Epithelial cell of proximal tubule (primary cell): ENCODE results near the gene GUCY1B1. TPM values are rescaled to one million over a fixed set of nuclear protein-coding genes. Genes with fewer than 3 reads are reported as not detected.

ENCODE experiments used
- DNase-seq: peaks from one replicate; pipeline ENCODE4 v3.0.0-alpha.2; 2011; ENCODE audit warnings: low read depth
- H3K4me3 ChIP-seq: 2 replicates; pipeline ENCODE4 v1.5.1; 2011; ENCODE audit warnings: low read depth, mild to moderate bottlenecking, low read length
- CTCF ChIP-seq: conservative IDR thresholded peaks from 2 replicates; pipeline ENCODE4 v1.5.1; 2012; ENCODE audit warnings: low read depth, mild to moderate bottlenecking, low read length
- total RNA-seq: library from RNA; depleted of rRNA; stranded (reverse); fragments of >200 nt; gene quantifications from 2 replicates; pipeline ENCODE4 v1.2.3, GENCODE V29; 2015

Gene GUCY1B1
- total RNA-seq, 1 donor from 2014 or later = 5.9 TPM

- TF ChIP-seq CTCF = no peak
- no peak overlapping the region for H3K4me3 ChIP-seq
- DNase-seq = no peak
Measured at GRCh38 chr4:155822572-155822971, 63.8 kb downstream of the GUCY1B1 start.

- no peak for DNase-seq
- TF ChIP-seq CTCF = no peak
- H3K4me3 ChIP-seq = no peak overlapping the region
Measured at GRCh38 chr4:155828628-155829027, 69.8 kb downstream of the GUCY1B1 start.

- TF ChIP-seq CTCF = no peak
Measured at GRCh38 chr4:155832664-155833063, 73.8 kb downstream of the GUCY1B1 start.

GRCh38 chr4:155837203-155837796 lies 78.5 kb downstream of the GUCY1B1 start:
- no peak for DNase-seq
- TF ChIP-seq CTCF = no peak
- H3K4me3 ChIP-seq = no peak overlapping the region

More at GRCh38 chr4:155832664-155833063, 73.8 kb downstream of the GUCY1B1 start:
- no peak overlapping the region for H3K4me3 ChIP-seq
- DNase-seq = no peak

GRCh38 chr4:155842080-155842479 lies 83.3 kb downstream of the GUCY1B1 start:
- DNase-seq = no peak
- no peak for TF ChIP-seq CTCF

GRCh38 chr4:155846929-155847328 lies 88.1 kb downstream of the GUCY1B1 start:
- no peak for TF ChIP-seq CTCF
- no peak for DNase-seq

More at GRCh38 chr4:155842080-155842479, 83.3 kb downstream of the GUCY1B1 start:
- H3K4me3 ChIP-seq = no peak overlapping the region

GRCh38 chr4:155849042-155849441 lies 90.2 kb downstream of the GUCY1B1 start:
- no peak overlapping the region for H3K4me3 ChIP-seq
- no peak for DNase-seq
- TF ChIP-seq CTCF = no peak

More at GRCh38 chr4:155846929-155847328, 88.1 kb downstream of the GUCY1B1 start:
- H3K4me3 ChIP-seq = no peak overlapping the region
